Muscle of leg (tissue), 11 donors: ENCODE results near the gene USP47. TPM values are rescaled to one million over a fixed set of nuclear protein-coding genes. Genes with fewer than 3 reads are reported as not detected.

ENCODE experiments used
- DNase-seq: peaks from one replicate; pipeline ENCODE4 v3.0.0; 2013
- H3K27ac ChIP-seq: one replicate; pipeline ENCODE4 v1.5.1; 2013; ENCODE audit warnings: mild to moderate bottlenecking, low read length, control low read depth
- H3K27me3 ChIP-seq: one replicate; pipeline ENCODE4 v1.6.1; 2013; ENCODE audit warnings: low read length; ENCODE audit not compliant: control insufficient read depth, insufficient read depth
- H3K36me3 ChIP-seq: one replicate; pipeline ENCODE4 v1.6.1; 2013; ENCODE audit warnings: low read length; ENCODE audit not compliant: control insufficient read depth, insufficient read depth
- H3K4me1 ChIP-seq: one replicate; pipeline ENCODE4 v1.6.1; 2013; ENCODE audit warnings: low read length; ENCODE audit not compliant: control insufficient read depth, insufficient read depth
- H3K4me3 ChIP-seq: one replicate; pipeline ENCODE4 v1.5.1; 2013; ENCODE audit warnings: low read length, control low read depth
- H3K9me3 ChIP-seq: replicated peaks from 2 replicates; pipeline ENCODE4 v1.6.1; 2013; ENCODE audit warnings: low read depth, low read length; ENCODE audit not compliant: control insufficient read depth
- WGBS: methylation state at CpG from one replicate; pipeline ENCODE4 v1.1.5; 2013; ENCODE audit warnings: missing lambda C conversion rate; ENCODE audit not compliant: insufficient coverage; 5-methylcytosine and 5-hydroxymethylcytosine counted together
- polyA plus RNA-seq, 8 donors: library from polyadenylated mRNA; unstranded; fragments of 120-200 nt; gene quantifications; one replicate each; pipeline versions ENCODE4 v1.2.1 to v1.2.3, GENCODE V29; 2013; ENCODE audit warnings: inconsistent platforms in 1 of 8, low replicate concordance in 1 of 8; ENCODE audit not compliant: insufficient read length in 8 of 8, insufficient read depth in 1 of 8
- total RNA-seq: library from RNA; stranded (reverse); fragments of 120-200 nt; gene quantifications from one replicate; pipeline ENCODE4 v1.2.4, GENCODE V29; 2013

USP47 gene
- total and polyA plus RNA-seq, 9 donors: 50.1 to 74.4 (median 67.7) TPM

DNA sequence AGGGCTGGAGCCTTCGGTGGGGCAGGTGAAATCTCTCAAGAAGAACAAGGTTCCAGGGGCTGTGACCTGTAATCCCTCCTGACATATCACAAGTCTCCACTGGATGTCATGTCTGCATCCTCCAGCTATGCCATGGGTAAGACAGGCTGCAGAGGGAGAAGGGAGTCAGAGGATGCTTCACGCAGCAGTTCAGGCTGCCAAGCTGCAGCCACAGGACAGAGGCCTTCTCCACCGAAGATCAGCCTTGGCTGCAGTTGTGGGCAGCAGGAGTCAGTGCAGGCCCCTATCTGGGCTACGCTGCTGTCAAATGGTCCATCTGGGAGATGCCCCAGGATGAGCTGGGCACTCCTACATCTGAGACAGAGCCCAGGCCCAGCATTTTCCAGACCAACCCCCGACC is 141.7 kb downstream of the USP47 start:
- H3K4me1 ChIP-seq: peaks cover 46% of the 10 kb centered on the region
- WGBS: 81% methylated on average over 4 of the region's 5 CpGs
- no peak overlapping the region for H3K27ac ChIP-seq
- no peak for DNase-seq
- no peaks in the 10 kb centered on the region for H3K27me3 ChIP-seq
- peaks cover 7% of the 10 kb centered on the region for H3K36me3 ChIP-seq
- no peak overlapping the region for H3K4me3 ChIP-seq
- H3K9me3 ChIP-seq: peaks cover 3% of the 10 kb centered on the region

GRCh38 chr11:11984563-11984962 is 142.8 kb downstream of the USP47 start:
- Histone ChIP-seq H3K27me3 (no peaks in the 10 kb centered on the region), H3K36me3 (peaks cover 7% of the 10 kb centered on the region), H3K4me1 (peaks cover 35% of the 10 kb centered on the region), H3K4me3 (no peak overlapping the region), H3K27ac (peak overlapping the region; percentile 38), H3K9me3 (peaks cover 3% of the 10 kb centered on the region)
- 27% methylated on average over 2 of the region's 5 CpGs for WGBS
- DNase-seq: no peak

DNA sequence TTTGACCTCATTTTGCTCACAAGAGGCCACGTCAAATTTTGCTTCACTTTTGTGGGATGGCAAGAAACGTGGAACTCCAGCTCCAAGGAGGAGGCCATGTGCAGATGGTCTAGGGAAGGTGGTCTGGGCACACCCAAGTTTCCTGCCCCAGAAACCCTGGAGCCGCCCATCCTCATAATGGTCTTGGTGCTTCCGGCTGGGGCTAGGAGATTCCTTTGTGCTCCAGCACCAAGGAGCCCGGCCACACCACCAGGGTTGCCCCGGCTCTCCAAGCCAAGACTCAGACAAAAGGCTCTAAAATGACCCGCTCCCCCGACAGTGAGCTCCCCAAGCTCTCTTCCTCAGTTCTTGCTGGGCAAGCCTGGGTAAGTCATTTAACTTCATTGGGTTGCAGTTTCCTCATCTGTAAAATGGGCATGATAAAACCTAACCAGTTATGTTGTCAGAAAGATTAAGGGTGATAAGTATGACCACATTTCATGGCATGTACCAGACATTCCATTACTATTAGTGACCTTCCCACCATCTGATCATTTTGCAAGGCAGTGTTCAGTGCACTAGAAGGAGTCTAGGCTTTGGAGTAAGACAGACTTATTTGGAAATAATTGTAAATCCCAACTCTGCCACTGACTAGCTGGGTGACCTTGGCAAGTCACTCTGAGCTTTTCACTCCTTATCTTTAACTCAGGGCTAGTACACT is 143.4 kb downstream of the USP47 start:
- H3K27ac ChIP-seq: peak overlapping the region; percentile 38
- no peak overlapping the region for H3K4me3 ChIP-seq
- H3K27me3 ChIP-seq: no peaks in the 10 kb centered on the region
- no peak for DNase-seq
- H3K9me3 ChIP-seq: peaks cover 3% of the 10 kb centered on the region
- WGBS: 89% methylated on average over 6 of the region's 8 CpGs
- H3K4me1 ChIP-seq: peaks cover 29% of the 10 kb centered on the region
- H3K36me3 ChIP-seq: peaks cover 7% of the 10 kb centered on the region

GRCh38 chr11:11985954-11986949 is 144.5 kb downstream of the USP47 start:
- Histone ChIP-seq H3K4me1 (peaks cover 18% of the 10 kb centered on the region), H3K4me3 (no peak overlapping the region), H3K36me3 (peaks cover 7% of the 10 kb centered on the region), H3K9me3 (no peaks in the 10 kb centered on the region), H3K27ac (peak overlapping the region; percentile 16), H3K27me3 (no peaks in the 10 kb centered on the region)
- peak; percentile 55 for DNase-seq
- 58% methylated on average over 2 of the region's 9 CpGs for WGBS

GRCh38 chr11:11987503-11988022 is 145.8 kb downstream of the USP47 start:
- no peak overlapping the region for H3K4me3 ChIP-seq
- H3K36me3 ChIP-seq: peaks cover 7% of the 10 kb centered on the region
- H3K4me1 ChIP-seq: peaks cover 15% of the 10 kb centered on the region
- DNase-seq: no peak
- no peaks in the 10 kb centered on the region for H3K27me3 ChIP-seq
- no peaks in the 10 kb centered on the region for H3K9me3 ChIP-seq
- 75% methylated on average over 1 of the region's 1 CpG for WGBS
- no peak overlapping the region for H3K27ac ChIP-seq

DNA sequence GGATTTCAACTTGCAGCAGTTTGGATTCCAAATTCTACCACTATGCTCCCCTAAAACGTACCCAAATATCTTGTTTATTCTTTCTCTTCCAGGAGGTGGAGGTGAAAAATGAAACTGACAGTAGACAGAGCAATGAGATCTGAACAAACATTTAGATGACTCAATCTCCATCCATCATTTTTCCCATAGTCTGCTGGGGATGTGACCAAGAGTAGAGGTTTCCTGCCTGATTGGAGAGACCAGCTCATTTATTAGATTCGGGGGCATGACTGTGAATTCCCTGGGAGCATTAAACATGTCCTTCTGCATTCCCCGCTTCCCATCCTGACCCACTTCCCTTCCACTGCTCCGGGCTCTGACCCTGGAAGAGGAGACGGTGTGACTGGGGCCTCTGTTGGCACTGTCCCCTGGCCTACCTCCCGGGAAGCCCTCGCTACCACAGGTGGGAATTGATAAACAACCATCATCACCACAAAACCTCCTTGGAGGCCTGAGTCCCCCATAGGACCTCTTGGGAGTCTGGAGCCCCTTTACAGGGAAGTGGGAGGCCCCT is 146.4 kb downstream of the USP47 start:
- Histone ChIP-seq H3K9me3 (no peaks in the 10 kb centered on the region), H3K27ac (no peak overlapping the region), H3K4me3 (no peak overlapping the region), H3K4me1 (peaks cover 15% of the 10 kb centered on the region), H3K27me3 (no peaks in the 10 kb centered on the region), H3K36me3 (peaks cover 5% of the 10 kb centered on the region)
- no peak for DNase-seq
- WGBS: 100% methylated on average over 1 of the region's 7 CpGs

GRCh38 chr11:11988681-11989261 is 147.0 kb downstream of the USP47 start:
- H3K4me3 ChIP-seq: no peak overlapping the region
- H3K27ac ChIP-seq: no peak overlapping the region
- H3K36me3 ChIP-seq: peaks cover 2% of the 10 kb centered on the region
- H3K4me1 ChIP-seq: peaks cover 15% of the 10 kb centered on the region
- H3K9me3 ChIP-seq: no peaks in the 10 kb centered on the region
- no peak for DNase-seq
- WGBS: 100% methylated on average over 1 of the region's 5 CpGs
- H3K27me3 ChIP-seq: no peaks in the 10 kb centered on the region

DNA sequence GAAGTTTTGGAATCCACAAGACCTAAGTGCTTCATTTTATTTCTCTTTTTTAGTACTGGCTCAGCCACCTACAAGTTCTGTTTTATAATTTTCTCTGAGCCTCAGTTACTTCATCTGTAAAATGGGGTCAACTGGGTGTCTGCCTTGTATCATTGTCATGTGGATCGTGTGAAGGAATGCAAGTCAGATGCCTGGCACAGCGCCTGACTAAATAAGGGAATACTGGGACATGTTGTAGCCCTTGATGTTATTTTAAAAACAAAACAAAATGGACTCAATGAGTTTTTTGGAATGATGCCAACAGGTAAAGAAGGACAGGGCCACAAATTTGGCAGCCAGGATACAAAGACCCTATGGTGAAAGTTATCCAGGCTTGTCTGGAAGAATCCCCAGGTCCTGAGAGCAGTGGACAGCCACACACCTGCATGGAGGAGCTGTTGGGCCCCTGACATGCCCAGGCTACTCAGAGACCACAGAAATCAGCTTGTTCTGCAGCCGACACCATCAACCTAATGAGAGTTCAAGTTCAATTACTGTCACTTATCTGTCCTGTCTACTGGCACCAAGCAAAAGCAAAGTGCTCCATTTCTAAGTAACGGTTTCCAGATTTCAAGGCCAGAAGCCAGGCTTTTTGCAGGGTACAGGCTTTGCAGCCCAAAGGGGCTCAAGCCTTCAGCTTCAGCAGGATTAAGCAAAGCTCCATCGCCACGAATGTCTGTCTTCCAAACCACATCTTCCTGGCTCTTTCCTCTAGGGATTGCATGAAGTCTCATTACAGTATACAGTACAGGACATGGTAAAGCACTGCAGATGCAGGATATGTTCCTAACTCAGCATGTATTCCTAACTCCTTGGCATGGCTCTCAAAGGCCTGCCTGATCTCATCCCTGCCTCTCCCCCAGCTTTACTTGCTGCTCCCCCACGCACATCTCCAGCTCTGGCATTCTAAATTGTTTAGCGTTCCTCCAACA is 148.3 kb downstream of the USP47 start:
- Histone ChIP-seq H3K27ac (no peak overlapping the region), H3K4me3 (no peak overlapping the region), H3K9me3 (no peaks in the 10 kb centered on the region), H3K36me3 (peaks cover 4% of the 10 kb centered on the region), H3K4me1 (peaks cover 10% of the 10 kb centered on the region), H3K27me3 (no peaks in the 10 kb centered on the region)
- DNase-seq: no peak
- WGBS: 57% methylated on average over 6 of the region's 8 CpGs
